Caco-2 (cell line): ENCODE measurements around the gene GLP2R. TPM values are rescaled to one million over a fixed set of nuclear protein-coding genes. Genes with fewer than 3 reads are reported as not detected.

Experiments
- BruUV-seq: library from RNA; stranded (reverse); fragments of 400-500 nt; replicated peaks from 2 replicates; lab custom pipeline; 2021; lab: Mats Ljungman, UMichigan
- CTCF ChIA-PET: fragments of 300-600 bp; sonication (Branson Sonifier 250); formaldehyde crosslinking; loops from one replicate; lab custom pipeline; 2022; ENCODE audit warnings: antibody characterized with exemption; lab: Charles Lee
- POLR2A ChIA-PET: fragments of 300-600 bp; sonication (Branson Sonifier 250); formaldehyde crosslinking; loops from one replicate; lab custom pipeline; 2022; ENCODE audit warnings: antibody characterized with exemption; lab: Charles Lee
- DNase-seq, 2 experiments: peaks; one replicate each; pipeline versions ENCODE4 v3.0.0 to v3.0.0-alpha.2; 2020 to 2022
- H3K27me3 ChIP-seq: replicated peaks from 2 replicates; pipeline ENCODE4 v1.6.0; 2011; ENCODE audit warnings: low read length; ENCODE audit not compliant: control insufficient read depth, insufficient read depth
- H3K36me3 ChIP-seq: 2 replicates; pipeline ENCODE4 v1.5.1; 2011; ENCODE audit warnings: low read length; ENCODE audit not compliant: control insufficient read depth, insufficient read depth
- H3K4me1 ChIP-seq: fragments of 250-450 bp; sonication (Bioruptor Pico); 2 replicates; pipeline ENCODE4 v1.5.1; 2020; ENCODE audit warnings: mild to moderate bottlenecking
- H3K4me3 ChIP-seq: 2 replicates; pipeline ENCODE4 v1.5.1; 2011; ENCODE audit warnings: low read depth, mild to moderate bottlenecking, control low read depth, low read length
- H3K9me3 ChIP-seq: fragments of 250-450 bp; sonication (Bioruptor Pico); 2 replicates; pipeline ENCODE4 v1.5.1; 2020; ENCODE audit warnings: mild to moderate bottlenecking, moderate library complexity
- H3K27ac Mint-ChIP-seq: one replicate; pipeline ENCODE4 v1.8.0; 2022; ENCODE audit warnings: mixed read lengths; ENCODE audit not compliant: unreplicated experiment
- H3K27me3 Mint-ChIP-seq: one replicate; pipeline ENCODE4 v1.8.0; 2022; ENCODE audit warnings: mixed read lengths; ENCODE audit not compliant: insufficient read depth, unreplicated experiment
- H3K36me3 Mint-ChIP-seq: one replicate; pipeline ENCODE4 v1.8.0; 2022; ENCODE audit warnings: mild to moderate bottlenecking, mixed read lengths; ENCODE audit not compliant: insufficient read depth, unreplicated experiment
- H3K4me1 Mint-ChIP-seq: one replicate; pipeline ENCODE4 v1.8.0; 2022; ENCODE audit warnings: low read depth, mixed read lengths; ENCODE audit not compliant: unreplicated experiment
- H3K4me3 Mint-ChIP-seq: one replicate; pipeline ENCODE4 v1.8.0; 2022; ENCODE audit warnings: mild to moderate bottlenecking, moderate library complexity, mixed read lengths; ENCODE audit not compliant: unreplicated experiment
- H3K9me3 Mint-ChIP-seq: one replicate; pipeline ENCODE4 v1.8.0; 2022; ENCODE audit warnings: mixed read lengths; ENCODE audit not compliant: unreplicated experiment
- CTCF ChIP-seq, 2 experiments: fragments of 200-600 bp in 1 of 2; IDR thresholded peaks; 1 replicate in 1 of 2; 2 replicates in 1 of 2; pipeline versions ENCODE4 v1.5.1 to v1.8.0; 2011 to 2022; ENCODE audit warnings: antibody characterized with exemption in 1 of 2, control low read depth in 1 of 2, inconsistent platforms in 1 of 2, low read depth in 1 of 2, low read length in 1 of 2, mild to moderate bottlenecking in 1 of 2, moderate library complexity in 1 of 2; ENCODE audit not compliant: insufficient read depth in 1 of 2, severe bottlenecking in 1 of 2, unreplicated experiment in 1 of 2
- intact Hi-C: fragments of 100-400 bp; cut with micrococcal nuclease; formaldehyde crosslinking; loops from one replicate; pipeline ENCODE4 v1.10.0; 2022; ENCODE audit not compliant: unreplicated experiment
- total RNA-seq: library from RNA; stranded (reverse); gene quantifications from 2 replicates; pipeline ENCODE4 v1.2.3, GENCODE V29; 2022

GLP2R gene
- total RNA-seq, 1 experiment from 2014 or later, result not detected

GRCh38 chr17:9912121-9913099, 86.7 kb downstream of the GLP2R start:
- Mint-ChIP-seq H3K4me3 (no peak overlapping the region), H3K36me3 (no peaks in the 10 kb centered on the region), H3K9me3 (no peaks in the 10 kb centered on the region), H3K4me1 (no peaks in the 10 kb centered on the region), H3K27me3 (peaks cover 10% of the 10 kb centered on the region), H3K27ac (no peak overlapping the region)
- no peak for TF ChIP-seq CTCF (IDR thresholded peaks at IDR 0.05; ENCODE audit: insufficient read depth in 1 of 2, low read depth in 1 of 2, low read length in 1 of 2, severe bottlenecking in 1 of 2, unreplicated experiment in 1 of 2)
- intact Hi-C loops, result no loop called here
- no TSS peak for BruUV-seq
- ChIA-PET POLR2A (no interaction called here), CTCF (no interaction called here)
- H3K4me1 ChIP-seq, result no peaks in the 10 kb centered on the region
- no peaks in the 10 kb centered on the region for H3K27me3 ChIP-seq
- no peak overlapping the region for H3K4me3 ChIP-seq
- H3K9me3 ChIP-seq, result no peaks in the 10 kb centered on the region
- no peaks in the 10 kb centered on the region for H3K36me3 ChIP-seq
- no peak for DNase-seq

GRCh38 chr17:9913476-9913875, 87.8 kb downstream of the GLP2R start:
- Mint-ChIP-seq H3K4me3 (no peak overlapping the region), H3K9me3 (no peaks in the 10 kb centered on the region), H3K27ac (no peak overlapping the region), H3K36me3 (no peaks in the 10 kb centered on the region), H3K27me3 (peaks cover 10% of the 10 kb centered on the region), H3K4me1 (no peaks in the 10 kb centered on the region)
- no peaks in the 10 kb centered on the region for H3K27me3 ChIP-seq
- no TSS peak for BruUV-seq
- no peaks in the 10 kb centered on the region for H3K4me1 ChIP-seq
- DNase-seq, result no peak
- ChIA-PET CTCF (no interaction called here), POLR2A (no interaction called here)
- no peaks in the 10 kb centered on the region for H3K9me3 ChIP-seq
- no peak overlapping the region for H3K4me3 ChIP-seq
- intact Hi-C loops, result no loop called here
- no peaks in the 10 kb centered on the region for H3K36me3 ChIP-seq
- no peak for TF ChIP-seq CTCF (IDR thresholded peaks at IDR 0.05; ENCODE audit: insufficient read depth in 1 of 2, low read depth in 1 of 2, low read length in 1 of 2, severe bottlenecking in 1 of 2, unreplicated experiment in 1 of 2)

GRCh38 chr17:9916108-9916507, 90.4 kb downstream of the GLP2R start:
- DNase-seq, result no peak
- intact Hi-C loops, result no loop called here
- H3K4me1 ChIP-seq, result no peaks in the 10 kb centered on the region

More at GRCh38 chr17:9916108-9916507, 90.4 kb downstream of the GLP2R start:
- H3K36me3 Mint-ChIP-seq, result no peaks in the 10 kb centered on the region
- no peak for TF ChIP-seq CTCF (IDR thresholded peaks at IDR 0.05; ENCODE audit: insufficient read depth in 1 of 2, low read depth in 1 of 2, low read length in 1 of 2, severe bottlenecking in 1 of 2, unreplicated experiment in 1 of 2)
- H3K36me3 ChIP-seq, result no peaks in the 10 kb centered on the region
- no peak overlapping the region for H3K4me3 ChIP-seq
- no peak overlapping the region for H3K4me3 Mint-ChIP-seq
- peaks cover 7% of the 10 kb centered on the region for H3K27me3 Mint-ChIP-seq
- H3K27ac Mint-ChIP-seq, result no peak overlapping the region
- no peaks in the 10 kb centered on the region for H3K27me3 ChIP-seq
- BruUV-seq, result no TSS peak
- no peaks in the 10 kb centered on the region for H3K9me3 ChIP-seq
- no peaks in the 10 kb centered on the region for H3K4me1 Mint-ChIP-seq
- H3K9me3 Mint-ChIP-seq, result no peaks in the 10 kb centered on the region
- ChIA-PET CTCF (no interaction called here), POLR2A (no interaction called here)
